IPS DF 6.9 (cell line): Measurements from ENCODE around the gene FUT6.
"Not testable (repeated sequence)": the region's sequence is repeated elsewhere in the genome, so short reads cannot be mapped to it uniquely, and the experiment has no call there.

Experiments used
- DNase-seq: peaks from one replicate; pipeline ENCODE4 v3.0.0-alpha.2; 2013; ENCODE audit warnings: low read depth, low spot score
- H3K27ac ChIP-seq: one replicate; pipeline ENCODE4 v1.5.1; 2013; ENCODE audit warnings: low read length, control low read depth
- H3K27me3 ChIP-seq: 2 replicates; pipeline ENCODE4 v1.6.1; 2013; ENCODE audit warnings: mild to moderate bottlenecking, low read length; ENCODE audit not compliant: control insufficient read depth, insufficient read depth
- H3K36me3 ChIP-seq: 2 replicates; pipeline ENCODE4 v1.6.1; 2013; ENCODE audit warnings: low read length; ENCODE audit not compliant: control insufficient read depth, insufficient read depth
- H3K4me1 ChIP-seq: 2 replicates; pipeline ENCODE4 v1.6.1; 2013; ENCODE audit warnings: low read length; ENCODE audit not compliant: control insufficient read depth, insufficient read depth
- H3K4me3 ChIP-seq: 2 replicates; pipeline ENCODE4 v1.5.1; 2013; ENCODE audit warnings: mild to moderate bottlenecking, low read length
- H3K9me3 ChIP-seq: 2 replicates; pipeline ENCODE4 v1.6.1; 2013; ENCODE audit warnings: low read length, inconsistent platforms; ENCODE audit not compliant: control insufficient read depth, insufficient read depth
- WGBS: extraction: QIAGEN DNeasy Blood & Tissue Kit; methylation state at CpG from one replicate; pipeline ENCODE4 v1.1.7; 2013; ENCODE audit warnings: mixed read lengths, missing lambda C conversion rate; ENCODE audit not compliant: insufficient read length, insufficient coverage; 5-methylcytosine and 5-hydroxymethylcytosine counted together

FUT6 gene

GRCh38 chr19:5874496-5874895 lies 35.0 kb upstream of the FUT6 start:
- not testable (repeated sequence) for H3K9me3 ChIP-seq, H3K4me1 ChIP-seq, H3K27ac ChIP-seq, H3K27me3 ChIP-seq, DNase-seq, H3K36me3 ChIP-seq, H3K4me3 ChIP-seq
- WGBS = no CpG with 5 or more reads among the region's 7 CpGs

GRCh38 chr19:5873617-5874199 lies 34.2 kb upstream of the FUT6 start:
- WGBS = no CpG with 5 or more reads among the region's 12 CpGs

GRCh38 chr19:5870986-5871394 lies 31.5 kb upstream of the FUT6 start:
- H3K4me1 ChIP-seq = no peaks in the 10 kb centered on the region
- no CpG with 5 or more reads among the region's 12 CpGs for WGBS
- no peak overlapping the region for H3K4me3 ChIP-seq
- no peak overlapping the region for H3K27ac ChIP-seq
- H3K36me3 ChIP-seq = no peaks in the 10 kb centered on the region
- no peak for DNase-seq
- no peaks in the 10 kb centered on the region for H3K9me3 ChIP-seq
- no peaks in the 10 kb centered on the region for H3K27me3 ChIP-seq

More at GRCh38 chr19:5873617-5874199, 34.2 kb upstream of the FUT6 start:
- Histone ChIP-seq H3K36me3 (no peaks in the 10 kb centered on the region), H3K27ac (no peak overlapping the region), H3K4me3 (no peak overlapping the region), H3K9me3 (no peaks in the 10 kb centered on the region), H3K27me3 (no peaks in the 10 kb centered on the region), H3K4me1 (no peaks in the 10 kb centered on the region)
- DNase-seq = no peak

GRCh38 chr19:5867201-5868136 lies 28.0 kb upstream of the FUT6 start:
- no peaks in the 10 kb centered on the region for H3K4me1 ChIP-seq
- no CpG with 5 or more reads among the region's 31 CpGs for WGBS
- no peak overlapping the region for H3K27ac ChIP-seq
- H3K9me3 ChIP-seq = no peaks in the 10 kb centered on the region
- DNase-seq = no peak
- H3K4me3 ChIP-seq = no peak overlapping the region
- H3K27me3 ChIP-seq = no peaks in the 10 kb centered on the region
- H3K36me3 ChIP-seq = no peaks in the 10 kb centered on the region

- Histone ChIP-seq H3K9me3 (no peaks in the 10 kb centered on the region), H3K27me3 (no peaks in the 10 kb centered on the region), H3K4me3 (no peak overlapping the region), H3K36me3 (no peaks in the 10 kb centered on the region), H3K4me1 (no peaks in the 10 kb centered on the region), H3K27ac (no peak overlapping the region)
- WGBS = no CpG with 5 or more reads among the region's 11 CpGs
- no peak for DNase-seq
Observed at GRCh38 chr19:5865772-5866171, 26.3 kb upstream of the FUT6 start.

- Histone ChIP-seq H3K4me3 (no peak overlapping the region), H3K36me3 (no peaks in the 10 kb centered on the region), H3K27me3 (no peaks in the 10 kb centered on the region), H3K27ac (no peak overlapping the region), H3K9me3 (no peaks in the 10 kb centered on the region), H3K4me1 (no peaks in the 10 kb centered on the region)
- no peak for DNase-seq
- no CpG with 5 or more reads among the region's 14 CpGs for WGBS
Observed at GRCh38 chr19:5864725-5865486, 25.4 kb upstream of the FUT6 start.

- no CpG with 5 or more reads among the region's 9 CpGs for WGBS
- H3K36me3 ChIP-seq = no peaks in the 10 kb centered on the region
- H3K4me3 ChIP-seq = no peak overlapping the region
- H3K27ac ChIP-seq = no peak overlapping the region
- no peaks in the 10 kb centered on the region for H3K27me3 ChIP-seq
- no peak for DNase-seq
- no peaks in the 10 kb centered on the region for H3K9me3 ChIP-seq
- no peaks in the 10 kb centered on the region for H3K4me1 ChIP-seq
Observed at GRCh38 chr19:5864013-5864720, 24.7 kb upstream of the FUT6 start.

GRCh38 chr19:5863030-5863665 lies 23.6 kb upstream of the FUT6 start:
- H3K9me3 ChIP-seq = no peaks in the 10 kb centered on the region
- H3K4me1 ChIP-seq = no peaks in the 10 kb centered on the region
- no peak overlapping the region for H3K27ac ChIP-seq
- WGBS = no CpG with 5 or more reads among the region's 11 CpGs
- H3K27me3 ChIP-seq = no peaks in the 10 kb centered on the region
- no peak overlapping the region for H3K4me3 ChIP-seq
- no peaks in the 10 kb centered on the region for H3K36me3 ChIP-seq
- DNase-seq = no peak

- WGBS = 96% methylated on average over 2 of the region's 18 CpGs
- Histone ChIP-seq H3K4me1 (no peaks in the 10 kb centered on the region), H3K9me3 (no peaks in the 10 kb centered on the region; the same call in 1 of the 2 replicates), H3K27ac (no peak overlapping the region), H3K4me3 (no peak overlapping the region), H3K36me3 (no peaks in the 10 kb centered on the region), H3K27me3 (no peaks in the 10 kb centered on the region)
- no peak for DNase-seq
Observed at GRCh38 chr19:5857203-5858081, 17.9 kb upstream of the FUT6 start.
